Stimulated activated memory B cell treated with anti-CD40 and anti-IgM and Interleukin-4, amounts not matched to agents 10 μg/mL and 1 μg/mL and 100 μg/mL, for 72 hours (primary cell): ENCODE measurements around the gene RGL1.
A peak's percentile ranks its signal among the peaks of the same experiment; 100 is the strongest.

Experiments
- ATAC-seq: fragments of 150-1000 bp; cut with Tn5 transposase; 2 replicates; pipeline ENCODE4 v1.10.0; 2021
- H3K27ac Mint-ChIP-seq: one replicate; pipeline ENCODE4 v1.8.0; 2022; ENCODE audit warnings: mild to moderate bottlenecking, mixed read lengths
- H3K27me3 Mint-ChIP-seq: one replicate; pipeline ENCODE4 v1.8.0; 2022; ENCODE audit warnings: mixed read lengths
- H3K36me3 Mint-ChIP-seq: one replicate; pipeline ENCODE4 v1.8.0; 2022; ENCODE audit warnings: mixed read lengths
- H3K4me1 Mint-ChIP-seq: one replicate; pipeline ENCODE4 v1.8.0; 2022; ENCODE audit warnings: mixed read lengths
- H3K4me3 Mint-ChIP-seq: one replicate; pipeline ENCODE4 v1.8.0; 2022; ENCODE audit warnings: mild to moderate bottlenecking, moderate library complexity, mixed read lengths
- H3K9me3 Mint-ChIP-seq: one replicate; pipeline ENCODE4 v1.8.0; 2022; ENCODE audit warnings: mixed read lengths

RGL1 gene

DNA sequence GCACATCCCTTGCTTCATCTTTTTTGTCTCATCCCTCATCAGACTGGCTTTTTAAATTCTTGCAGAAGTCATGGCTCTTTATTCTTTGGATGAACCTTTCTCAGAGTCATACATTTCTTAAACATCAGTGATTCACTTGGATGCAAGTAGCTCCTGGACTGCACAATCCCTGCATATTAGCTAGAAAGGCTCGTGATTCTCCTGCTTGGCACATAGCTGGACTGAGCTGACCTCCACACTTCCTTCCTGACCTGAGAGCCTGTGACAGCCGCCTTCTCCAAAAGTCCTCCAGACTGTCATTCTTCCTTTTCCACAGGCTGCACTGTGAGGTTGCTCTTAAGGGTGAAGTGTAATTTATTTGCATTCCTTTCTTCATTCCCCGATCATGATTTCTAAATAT, 109.4 kb downstream of the RGL1 start:
- H3K9me3 Mint-ChIP-seq, result no peaks in the 10 kb centered on the region
- peaks cover 48% of the 10 kb centered on the region for H3K4me1 Mint-ChIP-seq
- no peak overlapping the region for H3K27ac Mint-ChIP-seq

DNA sequence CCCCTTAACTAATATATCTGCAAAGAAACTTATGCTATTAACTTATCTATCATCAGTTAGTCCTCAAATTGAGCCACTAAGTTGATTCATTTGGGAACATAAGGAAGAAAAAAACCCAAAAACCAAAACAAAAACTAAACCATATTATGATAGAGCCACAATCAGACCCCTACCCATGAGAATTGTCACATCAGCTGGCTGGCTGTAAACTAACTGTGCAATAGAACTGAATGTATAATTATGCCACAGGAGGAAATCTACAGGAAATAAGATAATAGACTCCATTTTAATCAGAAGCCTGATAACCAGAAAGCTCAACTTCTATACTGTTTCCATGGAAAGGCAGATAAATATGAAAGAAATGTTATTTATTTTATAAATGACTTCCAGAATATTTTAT, 110.0 kb downstream of the RGL1 start:
- Mint-ChIP-seq H3K27ac (no peak overlapping the region), H3K27me3 (no peaks in the 10 kb centered on the region), H3K36me3 (peaks cover 14% of the 10 kb centered on the region), H3K9me3 (no peaks in the 10 kb centered on the region), H3K4me3 (no peak overlapping the region), H3K4me1 (peaks cover 42% of the 10 kb centered on the region)
- ATAC-seq, result no peak

More for the DNA sequence above, 109.4 kb downstream of the RGL1 start:
- ATAC-seq, result no peak
- no peak overlapping the region for H3K4me3 Mint-ChIP-seq
- no peaks in the 10 kb centered on the region for H3K27me3 Mint-ChIP-seq
- H3K36me3 Mint-ChIP-seq, result peaks cover 18% of the 10 kb centered on the region

DNA sequence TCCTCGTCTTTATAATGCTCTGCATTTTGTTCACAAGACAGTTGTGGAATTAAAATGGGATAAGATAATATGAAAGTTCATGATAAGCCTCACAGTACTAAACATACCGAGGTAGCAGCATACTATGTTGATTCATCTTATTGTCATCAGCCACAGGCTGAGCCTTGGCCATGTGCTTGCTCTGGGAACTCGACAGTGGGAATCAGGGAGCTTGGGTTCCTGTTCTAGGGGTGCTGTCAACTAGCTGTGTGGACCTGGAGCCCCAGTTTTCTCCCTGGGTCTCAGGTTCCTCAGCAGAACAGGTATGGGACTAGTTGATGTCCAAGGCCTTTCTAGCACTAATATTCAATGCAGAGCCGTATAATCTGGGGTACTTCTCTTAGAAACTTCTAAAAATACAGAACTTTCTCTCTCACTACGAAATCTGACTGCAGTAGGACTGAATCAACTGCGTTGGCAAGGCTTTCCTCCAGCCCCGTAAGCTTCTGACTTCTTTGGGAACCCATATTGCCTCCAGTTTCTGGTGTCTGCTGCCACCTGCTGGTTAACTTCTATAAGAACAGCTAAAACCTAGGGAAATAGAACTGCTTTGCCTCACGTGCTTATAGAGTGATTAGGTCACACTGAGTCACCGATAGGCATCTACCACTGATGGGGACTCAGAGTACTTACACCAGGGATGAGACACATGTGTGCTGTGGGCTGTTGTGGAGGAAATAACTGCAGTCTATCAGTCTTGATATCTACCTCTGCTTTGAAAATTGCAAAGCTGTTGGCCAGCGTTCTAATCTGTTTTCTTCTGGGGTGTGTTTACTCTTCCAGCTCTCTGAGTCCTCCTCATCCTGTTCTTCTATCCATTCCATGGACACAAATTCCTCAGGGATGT, 110.9 kb downstream of the RGL1 start:
- H3K9me3 Mint-ChIP-seq, result no peaks in the 10 kb centered on the region
- peak; percentile 72 for ATAC-seq
- no peaks in the 10 kb centered on the region for H3K27me3 Mint-ChIP-seq
- no peak overlapping the region for H3K4me3 Mint-ChIP-seq
- peak overlapping the region; percentile 45 for H3K27ac Mint-ChIP-seq
- H3K36me3 Mint-ChIP-seq, result peaks cover 5% of the 10 kb centered on the region
- peaks cover 33% of the 10 kb centered on the region for H3K4me1 Mint-ChIP-seq

DNA sequence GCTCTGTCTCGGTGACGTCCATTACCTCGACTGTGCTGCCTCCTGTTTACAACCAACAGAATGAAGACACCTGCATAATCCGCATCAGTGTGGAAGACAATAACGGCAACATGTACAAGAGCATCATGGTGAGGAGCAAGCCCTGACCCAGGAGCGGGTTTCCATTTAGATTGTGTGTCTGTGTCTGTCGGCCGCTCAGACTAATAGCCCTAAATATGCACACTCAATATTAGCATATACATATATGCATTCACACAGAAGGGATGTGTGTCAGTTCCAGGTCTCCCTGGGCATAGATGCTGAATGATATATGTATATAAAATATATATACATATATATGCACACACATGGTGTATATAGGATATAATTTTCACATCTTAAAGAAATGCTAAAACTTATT, 111.7 kb downstream of the RGL1 start:
- no peak overlapping the region for H3K4me3 Mint-ChIP-seq
- no peak overlapping the region for H3K27ac Mint-ChIP-seq
- H3K36me3 Mint-ChIP-seq, result peaks cover 5% of the 10 kb centered on the region
- ATAC-seq, result no peak
- peaks cover 25% of the 10 kb centered on the region for H3K4me1 Mint-ChIP-seq
- no peaks in the 10 kb centered on the region for H3K27me3 Mint-ChIP-seq
- H3K9me3 Mint-ChIP-seq, result no peaks in the 10 kb centered on the region

DNA sequence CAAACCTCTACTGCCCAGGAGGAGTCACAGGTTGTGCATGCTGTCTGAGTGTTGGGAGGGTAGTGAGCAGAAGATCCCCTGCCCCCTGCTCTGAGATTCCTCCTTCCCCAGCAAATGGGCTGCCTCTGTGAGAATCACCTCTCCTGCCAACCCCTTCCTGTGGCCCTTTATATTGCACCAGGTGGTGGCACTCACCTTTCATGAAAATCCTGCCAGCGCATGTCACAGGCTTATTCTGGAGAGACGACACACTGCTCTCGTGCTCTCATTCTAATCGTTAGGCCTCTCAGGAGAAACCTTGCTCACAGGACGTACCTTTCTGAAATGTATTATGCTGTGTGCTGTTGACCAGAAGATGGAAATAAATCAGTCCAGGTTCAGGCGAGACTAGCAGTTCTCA, 113.7 kb downstream of the RGL1 start:
- H3K4me1 Mint-ChIP-seq, result peaks cover 13% of the 10 kb centered on the region
- ATAC-seq, result no peak
- H3K36me3 Mint-ChIP-seq, result no peaks in the 10 kb centered on the region
- H3K27me3 Mint-ChIP-seq, result no peaks in the 10 kb centered on the region
- H3K4me3 Mint-ChIP-seq, result no peak overlapping the region
- H3K27ac Mint-ChIP-seq, result no peak overlapping the region
- no peaks in the 10 kb centered on the region for H3K9me3 Mint-ChIP-seq

DNA sequence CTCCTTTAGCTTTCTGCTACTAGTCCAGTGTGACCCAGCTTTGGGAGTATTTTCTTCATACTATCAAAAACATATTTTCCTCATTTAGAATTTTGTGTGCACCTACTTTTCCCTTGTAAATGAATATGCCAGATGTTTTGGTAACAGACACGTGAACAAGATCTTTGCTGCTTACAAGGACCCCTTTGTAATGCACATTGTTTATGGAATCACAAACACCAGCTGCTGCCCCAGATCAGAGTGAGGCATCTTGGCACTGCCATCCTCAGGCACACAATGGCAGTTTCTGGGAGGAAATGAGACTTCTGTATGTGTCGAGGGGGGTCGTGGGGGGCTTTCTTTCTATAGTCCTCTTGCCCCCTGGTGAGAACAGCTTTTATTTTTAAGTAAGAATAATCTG, 115.7 kb downstream of the RGL1 start:
- Mint-ChIP-seq H3K9me3 (peaks cover 2% of the 10 kb centered on the region), H3K27ac (no peak overlapping the region), H3K36me3 (peaks cover 7% of the 10 kb centered on the region), H3K4me3 (no peak overlapping the region), H3K27me3 (no peaks in the 10 kb centered on the region), H3K4me1 (peaks cover 10% of the 10 kb centered on the region)
- no peak for ATAC-seq

DNA sequence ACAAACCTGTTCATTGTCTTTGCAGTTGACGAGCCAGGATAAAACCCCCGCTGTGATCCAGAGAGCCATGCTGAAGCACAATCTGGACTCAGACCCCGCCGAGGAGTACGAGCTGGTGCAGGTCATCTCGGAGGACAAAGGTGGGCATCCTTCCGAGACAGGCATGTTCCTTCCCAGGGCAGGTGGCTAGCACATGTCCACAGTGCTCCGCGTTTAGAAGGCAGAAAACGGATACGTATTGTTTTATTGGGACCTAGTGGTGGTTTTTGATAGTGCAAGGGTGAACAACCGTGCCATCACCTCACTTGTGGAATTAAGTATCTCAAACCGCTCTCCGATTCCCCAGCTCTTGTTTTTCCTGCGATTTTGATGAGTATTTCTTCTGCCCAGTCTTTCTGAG, 117.3 kb downstream of the RGL1 start:
- no peaks in the 10 kb centered on the region for H3K27me3 Mint-ChIP-seq
- H3K27ac Mint-ChIP-seq, result no peak overlapping the region
- H3K4me3 Mint-ChIP-seq, result no peak overlapping the region
- no peaks in the 10 kb centered on the region for H3K4me1 Mint-ChIP-seq
- H3K9me3 Mint-ChIP-seq, result peaks cover 2% of the 10 kb centered on the region
- ATAC-seq, result no peak
- peaks cover 7% of the 10 kb centered on the region for H3K36me3 Mint-ChIP-seq

DNA sequence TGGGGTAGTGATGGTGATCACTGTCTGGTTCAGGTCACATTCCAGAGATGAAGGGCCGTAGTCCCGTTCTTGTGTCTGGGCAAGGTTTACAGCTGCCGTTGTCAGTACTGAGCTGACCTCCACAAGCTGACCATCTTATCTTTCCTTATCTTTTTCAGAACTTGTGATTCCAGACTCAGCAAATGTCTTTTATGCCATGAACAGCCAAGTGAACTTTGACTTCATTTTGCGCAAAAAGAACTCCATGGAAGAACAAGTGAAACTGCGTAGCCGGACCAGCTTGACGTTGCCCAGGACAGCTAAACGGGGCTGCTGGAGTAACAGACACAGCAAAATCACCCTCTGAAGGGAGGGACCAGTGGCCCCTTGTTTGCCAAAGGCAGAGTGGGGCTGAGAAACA, 121.0 kb downstream of the RGL1 start:
- Mint-ChIP-seq H3K36me3 (peaks cover 7% of the 10 kb centered on the region), H3K4me3 (no peak overlapping the region), H3K9me3 (peaks cover 2% of the 10 kb centered on the region), H3K27ac (no peak overlapping the region), H3K27me3 (no peaks in the 10 kb centered on the region), H3K4me1 (no peaks in the 10 kb centered on the region)
- ATAC-seq, result no peak

DNA sequence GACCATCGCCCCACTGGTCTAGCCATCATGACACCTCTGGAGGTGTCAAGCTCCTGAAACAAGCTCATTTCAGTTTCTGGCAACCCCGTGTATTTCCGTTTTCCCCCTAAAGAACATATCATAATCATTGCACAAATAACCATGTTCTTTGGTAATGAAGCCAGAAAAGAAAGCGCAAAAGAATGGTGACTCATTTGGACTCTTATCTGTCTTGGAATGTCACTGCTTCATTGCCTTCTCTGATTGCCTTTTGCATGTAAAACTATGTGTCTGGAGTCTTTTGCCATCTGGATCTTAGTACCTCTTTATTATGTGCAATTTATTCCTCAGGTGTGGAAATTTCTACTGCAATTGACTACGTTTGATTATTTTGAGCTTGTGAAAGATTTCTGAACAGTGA, 122.1 kb downstream of the RGL1 start:
- H3K36me3 Mint-ChIP-seq, result peaks cover 7% of the 10 kb centered on the region
- no peak overlapping the region for H3K27ac Mint-ChIP-seq
- peaks cover 2% of the 10 kb centered on the region for H3K9me3 Mint-ChIP-seq
- H3K27me3 Mint-ChIP-seq, result no peaks in the 10 kb centered on the region
- no peak overlapping the region for H3K4me3 Mint-ChIP-seq
- no peaks in the 10 kb centered on the region for H3K4me1 Mint-ChIP-seq
- ATAC-seq, result no peak

DNA sequence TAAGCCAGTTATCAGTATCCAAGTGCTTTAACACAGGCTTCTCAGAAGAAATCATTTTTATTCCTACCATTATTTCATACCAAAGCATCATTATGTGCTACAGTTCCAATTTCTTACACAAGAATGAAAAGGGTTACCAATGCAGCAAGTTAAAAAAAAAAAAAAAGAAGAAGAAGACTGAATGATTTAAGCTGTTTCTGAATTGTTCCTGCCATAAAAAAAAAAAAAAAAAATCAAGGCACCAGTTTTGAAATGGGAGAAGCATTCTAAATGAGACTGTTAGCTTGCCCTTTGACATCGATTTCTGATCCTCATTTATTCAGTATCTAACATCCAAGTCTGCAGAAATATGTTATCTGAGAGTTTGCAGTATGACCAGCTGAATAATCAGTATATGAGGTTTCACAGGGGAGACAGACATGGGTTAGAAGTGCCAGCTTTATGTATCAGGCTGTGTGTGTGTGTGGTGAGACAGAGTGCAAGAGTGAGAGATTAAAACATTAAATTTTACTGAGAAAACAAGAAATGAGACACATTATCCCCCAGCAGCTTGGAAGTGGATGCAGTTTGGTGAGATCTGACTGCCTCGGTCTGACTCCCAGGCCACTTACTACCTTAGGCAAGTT, 126.8 kb downstream of the RGL1 start:
- H3K4me3 Mint-ChIP-seq, result no peak overlapping the region
- peaks cover 12% of the 10 kb centered on the region for H3K27me3 Mint-ChIP-seq
- H3K4me1 Mint-ChIP-seq, result peaks cover 13% of the 10 kb centered on the region
- H3K36me3 Mint-ChIP-seq, result no peaks in the 10 kb centered on the region
- no peak for ATAC-seq
- H3K27ac Mint-ChIP-seq, result no peak overlapping the region
- no peaks in the 10 kb centered on the region for H3K9me3 Mint-ChIP-seq

DNA sequence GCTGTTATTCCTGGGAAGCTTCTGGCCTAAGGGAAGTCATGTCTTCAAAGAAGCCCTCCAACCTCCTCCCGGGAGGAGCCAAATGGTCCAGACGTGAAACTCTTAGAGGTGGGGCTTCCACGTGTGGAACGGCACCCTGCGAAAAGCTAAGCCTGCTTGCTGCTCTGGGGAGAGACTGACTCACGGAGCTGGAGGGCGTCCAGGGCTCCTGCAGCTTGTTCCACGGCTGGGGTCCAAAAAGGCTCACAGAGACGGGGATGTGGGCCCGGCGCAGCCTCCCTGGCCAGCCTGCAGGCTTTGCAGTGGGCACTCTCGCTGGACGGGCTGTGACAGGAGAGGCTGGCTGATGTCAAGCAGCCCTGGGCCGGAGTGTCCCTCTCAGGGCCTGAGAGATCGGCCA, 127.5 kb downstream of the RGL1 start:
- Mint-ChIP-seq H3K4me3 (no peak overlapping the region), H3K9me3 (no peaks in the 10 kb centered on the region), H3K27me3 (peaks cover 19% of the 10 kb centered on the region), H3K4me1 (peaks cover 13% of the 10 kb centered on the region), H3K27ac (no peak overlapping the region), H3K36me3 (no peaks in the 10 kb centered on the region)
- ATAC-seq, result no peak

DNA sequence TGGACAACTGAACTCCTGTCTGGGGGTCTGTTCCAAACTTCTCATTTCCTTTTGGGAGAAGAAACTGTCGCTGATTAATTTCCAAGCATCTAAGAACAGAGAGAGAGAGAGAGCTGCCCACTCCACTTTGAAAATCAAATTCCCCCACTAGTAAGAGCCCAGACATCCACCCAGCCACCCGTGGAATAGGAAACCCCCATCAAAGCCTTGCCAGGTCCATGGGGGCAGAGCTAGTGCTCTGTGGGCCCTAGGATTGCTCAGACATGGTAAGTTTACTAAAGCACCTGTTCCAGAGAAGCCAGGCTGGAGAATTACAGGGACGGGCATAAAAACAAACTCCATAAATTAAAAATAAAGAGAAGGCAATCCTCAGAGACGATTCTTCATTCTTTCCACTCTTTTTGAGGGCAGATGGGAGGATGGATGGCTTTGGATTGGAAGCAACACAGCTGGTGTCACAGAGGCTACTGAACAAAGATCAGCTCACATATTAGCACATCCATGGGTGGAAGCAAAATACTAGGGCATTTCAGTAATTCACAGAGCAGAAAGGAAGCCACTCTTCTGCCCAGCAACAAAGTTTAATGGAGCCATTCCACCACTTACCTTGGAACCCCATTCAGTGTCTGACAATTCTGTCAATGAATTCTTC, 128.7 kb downstream of the RGL1 start:
- Mint-ChIP-seq H3K27ac (peak overlapping the region; percentile 9), H3K4me3 (no peak overlapping the region), H3K4me1 (peaks cover 13% of the 10 kb centered on the region), H3K27me3 (peaks cover 20% of the 10 kb centered on the region), H3K36me3 (no peaks in the 10 kb centered on the region), H3K9me3 (no peaks in the 10 kb centered on the region)
- ATAC-seq, result no peak

DNA sequence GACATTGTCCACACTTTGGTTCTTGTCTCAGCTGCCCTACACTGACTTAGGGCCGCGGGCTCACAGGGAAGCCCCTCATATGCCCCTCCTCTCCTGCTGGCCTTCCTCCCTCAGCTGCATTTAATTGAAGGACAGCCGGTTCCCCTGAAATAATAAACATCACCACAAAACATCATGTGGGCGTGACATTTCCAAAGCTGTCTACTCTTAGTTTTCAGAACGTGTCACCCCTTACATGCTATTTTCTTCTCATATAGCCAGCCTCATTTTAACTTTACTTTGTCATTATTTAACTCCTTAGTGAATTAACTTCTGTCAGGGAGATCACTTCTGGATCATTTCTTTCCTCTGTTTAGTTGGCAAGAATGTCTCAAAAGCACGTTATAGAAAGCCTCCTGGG, 129.4 kb downstream of the RGL1 start:
- peak overlapping the region; percentile 9 for H3K27ac Mint-ChIP-seq

DNA sequence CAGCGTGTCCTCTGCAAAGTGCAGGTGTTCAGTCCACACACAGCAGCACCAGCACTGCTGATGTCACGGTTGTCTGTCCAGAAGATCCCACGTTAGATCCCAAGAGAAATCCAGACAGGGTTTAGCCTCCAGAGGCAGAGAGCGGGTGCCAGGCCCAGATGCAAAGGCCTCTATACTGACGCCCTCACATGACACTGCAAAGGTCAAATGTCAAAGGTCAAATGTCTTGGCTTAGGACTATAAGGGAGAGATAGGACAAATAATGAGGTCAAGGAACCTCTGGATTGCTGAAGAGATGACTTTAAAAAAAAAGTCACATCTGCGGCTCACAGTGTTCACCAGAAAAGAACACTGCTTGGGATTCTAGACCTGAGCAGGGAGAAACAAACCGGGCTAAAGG, 131.1 kb downstream of the RGL1 start:
- Mint-ChIP-seq H3K9me3 (no peaks in the 10 kb centered on the region), H3K27me3 (peaks cover 20% of the 10 kb centered on the region), H3K36me3 (no peaks in the 10 kb centered on the region), H3K4me3 (no peak overlapping the region), H3K27ac (no peak overlapping the region), H3K4me1 (peaks cover 13% of the 10 kb centered on the region)
- no peak for ATAC-seq

More for the DNA sequence above, 129.4 kb downstream of the RGL1 start:
- Mint-ChIP-seq H3K4me3 (no peak overlapping the region), H3K9me3 (no peaks in the 10 kb centered on the region), H3K27me3 (peaks cover 20% of the 10 kb centered on the region), H3K4me1 (peaks cover 13% of the 10 kb centered on the region), H3K36me3 (no peaks in the 10 kb centered on the region)
- no peak for ATAC-seq

DNA sequence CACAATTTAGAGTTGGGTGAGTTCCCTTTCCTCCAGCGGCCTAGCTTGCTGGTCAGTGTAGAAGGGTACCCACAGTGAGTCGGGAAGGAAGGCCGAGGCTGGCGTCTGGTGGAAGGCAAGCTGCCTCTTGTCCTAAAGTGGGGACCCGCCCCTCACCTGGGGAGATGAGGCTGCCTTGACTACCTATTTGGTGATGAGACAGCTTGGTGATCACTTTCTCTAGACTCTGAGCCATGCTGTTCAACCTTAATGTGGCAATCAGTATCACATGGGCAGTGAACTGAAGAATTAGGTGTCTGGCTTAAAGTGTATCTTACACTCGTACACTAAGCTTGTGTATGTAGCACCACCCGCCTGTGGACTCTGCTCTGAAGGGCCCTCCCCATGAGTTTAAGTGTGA, 131.9 kb downstream of the RGL1 start:
- H3K36me3 Mint-ChIP-seq, result no peaks in the 10 kb centered on the region
- no peaks in the 10 kb centered on the region for H3K9me3 Mint-ChIP-seq
- peaks cover 13% of the 10 kb centered on the region for H3K4me1 Mint-ChIP-seq
- H3K27ac Mint-ChIP-seq, result no peak overlapping the region
- H3K4me3 Mint-ChIP-seq, result no peak overlapping the region
- ATAC-seq, result no peak
- H3K27me3 Mint-ChIP-seq, result peaks cover 20% of the 10 kb centered on the region

DNA sequence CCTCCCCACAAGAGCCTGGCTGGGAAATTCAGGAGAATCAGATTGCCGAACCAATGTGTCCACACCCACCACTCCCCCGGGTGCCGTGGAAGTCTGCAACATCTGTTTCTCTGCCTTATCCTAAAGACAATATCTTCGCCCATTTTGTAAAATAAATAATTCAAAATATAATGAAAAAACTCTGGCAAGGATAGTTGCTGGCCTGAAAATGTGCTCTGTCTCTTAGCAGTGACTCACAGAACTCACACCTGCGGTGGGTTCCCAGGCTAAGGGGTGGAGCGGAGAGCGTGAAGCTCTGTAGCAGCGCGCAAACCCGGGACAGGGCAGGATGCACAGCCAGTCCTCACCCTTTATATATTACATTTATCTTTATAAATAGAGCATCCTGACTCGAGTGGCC, 132.7 kb downstream of the RGL1 start:
- H3K4me1 Mint-ChIP-seq, result peaks cover 15% of the 10 kb centered on the region
- no peak for ATAC-seq
- no peaks in the 10 kb centered on the region for H3K36me3 Mint-ChIP-seq
- H3K9me3 Mint-ChIP-seq, result no peaks in the 10 kb centered on the region
- peaks cover 20% of the 10 kb centered on the region for H3K27me3 Mint-ChIP-seq
- H3K4me3 Mint-ChIP-seq, result no peak overlapping the region
- no peak overlapping the region for H3K27ac Mint-ChIP-seq
